SK-N-SH treated with all-trans-retinoic acid at 6 μM for 48 hours (cell line): ENCODE data around the gene RPUSD4.

Source experiments
- ATAC-seq: fragments of 200-7000 bp; cut with Tn5 transposase; 3 replicates; pipeline ENCODE4 v1.9.1; 2020; ENCODE audit warnings: mild to moderate bottlenecking, moderate library complexity
- ARNTL ChIP-seq: fragments of 450-650 bp; formaldehyde crosslinking; IDR thresholded peaks from 2 replicates; pipeline ENCODE4 v1.5.0; 2020; ENCODE audit warnings: low read depth, mild to moderate bottlenecking, moderate library complexity, borderline replicate concordance
- CREB5 ChIP-seq: fragments of 250-450 bp; sonication (Bioruptor Pico); IDR thresholded peaks from 2 replicates; pipeline ENCODE4 v1.5.1; 2020; ENCODE audit warnings: low read depth, mild to moderate bottlenecking, moderate library complexity
- CSDC2 ChIP-seq: fragments of 250-450 bp; sonication (Bioruptor Pico); IDR thresholded peaks from 2 replicates; pipeline ENCODE4 v1.5.0; 2020; ENCODE audit warnings: mild to moderate bottlenecking, moderate library complexity
- CSRNP3 ChIP-seq: fragments of 250-450 bp; sonication (Bioruptor Pico); IDR thresholded peaks from 2 replicates; pipeline ENCODE4 v1.5.1; 2021; ENCODE audit warnings: mild to moderate bottlenecking, moderate library complexity
- ESRRG ChIP-seq: fragments of 250-450 bp; sonication (Bioruptor Pico); IDR thresholded peaks from 2 replicates; pipeline ENCODE4 v1.6.1; 2021; ENCODE audit warnings: mild to moderate bottlenecking
- GLIS3 ChIP-seq: fragments of 250-450 bp; sonication (Bioruptor Pico); IDR thresholded peaks from 2 replicates; pipeline ENCODE4 v1.5.0; 2020; ENCODE audit warnings: mild to moderate bottlenecking, moderate library complexity
- ISL1 ChIP-seq: fragments of 250-450 bp; sonication (Bioruptor Pico); IDR thresholded peaks from 2 replicates; pipeline ENCODE4 v2.1.2; 2022; ENCODE audit warnings: mild to moderate bottlenecking, moderate library complexity
- OSR1 ChIP-seq: fragments of 250-450 bp; sonication (Bioruptor Pico); IDR thresholded peaks from 2 replicates; pipeline ENCODE4 v1.8.0; 2022; ENCODE audit warnings: moderate library complexity, mild to moderate bottlenecking, inconsistent platforms
- POU6F1 ChIP-seq: fragments of 250-450 bp; sonication (Bioruptor Pico); IDR thresholded peaks from 2 replicates; pipeline ENCODE4 v1.8.0; 2021; ENCODE audit warnings: low read depth, mild to moderate bottlenecking, moderate library complexity, borderline replicate concordance
- PPARA ChIP-seq: fragments of 250-450 bp; sonication (Bioruptor Pico); IDR thresholded peaks from 2 replicates; pipeline ENCODE4 v1.5.0; 2020; ENCODE audit warnings: mild to moderate bottlenecking, borderline replicate concordance
- RARB ChIP-seq: fragments of 250-450 bp; sonication (Bioruptor Pico); IDR thresholded peaks from 2 replicates; pipeline ENCODE4 v1.8.0; 2021; ENCODE audit warnings: mild to moderate bottlenecking, moderate library complexity
- SNAI2 ChIP-seq: fragments of 250-450 bp; sonication (Bioruptor Pico); IDR thresholded peaks from 2 replicates; pipeline ENCODE4 v1.5.0; 2020; ENCODE audit warnings: mild to moderate bottlenecking, moderate library complexity
- TCF4 ChIP-seq: fragments of 250-450 bp; sonication (Bioruptor Pico); IDR thresholded peaks from 2 replicates; pipeline ENCODE4 v1.8.0; 2021; ENCODE audit warnings: mild to moderate bottlenecking, moderate library complexity, borderline replicate concordance
- TOX ChIP-seq: fragments of 250-450 bp; sonication (Bioruptor Pico); IDR thresholded peaks from 2 replicates; pipeline ENCODE4 v1.8.0; 2021; ENCODE audit warnings: mild to moderate bottlenecking, moderate library complexity, borderline replicate concordance
- TSHZ2 ChIP-seq: fragments of 250-450 bp; sonication (Bioruptor Pico); IDR thresholded peaks from 2 replicates; pipeline ENCODE4 v1.5.0; 2020; ENCODE audit warnings: mild to moderate bottlenecking, moderate library complexity
- ZC3H10 ChIP-seq: fragments of 250-450 bp; sonication (Bioruptor Pico); IDR thresholded peaks from 2 replicates; pipeline ENCODE4 v1.5.1; 2021; ENCODE audit warnings: mild to moderate bottlenecking, moderate library complexity
- ZFP3 ChIP-seq: fragments of 250-450 bp; sonication (Bioruptor Pico); IDR thresholded peaks from 2 replicates; pipeline ENCODE4 v1.5.0; 2020; ENCODE audit warnings: mild to moderate bottlenecking, moderate library complexity
- ZNF565 ChIP-seq: fragments of 450-650 bp; formaldehyde crosslinking; conservative IDR thresholded peaks from 2 replicates; pipeline ENCODE4 v1.5.0; 2020; ENCODE audit warnings: low read depth, mild to moderate bottlenecking, moderate library complexity
- ZNF70 ChIP-seq: fragments of 450-650 bp; formaldehyde crosslinking; IDR thresholded peaks from 2 replicates; pipeline ENCODE4 v1.5.0; 2020; ENCODE audit warnings: mild to moderate bottlenecking, moderate library complexity
- ZNF8 ChIP-seq: fragments of 450-650 bp; formaldehyde crosslinking; IDR thresholded peaks from 2 replicates; pipeline ENCODE4 v1.5.0; 2020; ENCODE audit warnings: mild to moderate bottlenecking, moderate library complexity
- TF ChIP-seq, protein P1 (sequence below): fragments of 250-450 bp; sonication (Bioruptor Pico); IDR thresholded peaks from 2 replicates; pipeline ENCODE4 v1.8.0; 2020; ENCODE audit warnings: mild to moderate bottlenecking, moderate library complexity, borderline replicate concordance

The RPUSD4 gene

GRCh38 chr11:126176853-126177470 is 34.5 kb downstream of the RPUSD4 start:
- no peak for ATAC-seq
- TF ChIP-seq ZNF565 (CRISPR knock-in tag), result no peak
- TF ChIP-seq ZNF70, result no peak
- no peak for TF ChIP-seq ZC3H10
- no peak for TF ChIP-seq GLIS3 (CRISPR knock-in tag)
- no peak for TF ChIP-seq ESRRG
- TF ChIP-seq TSHZ2 (CRISPR knock-in tag), result no peak
- no peak for TF ChIP-seq CSDC2
- TF ChIP-seq RARB, result no peak

GRCh38 chr11:126175393-126175792 is 36.1 kb downstream of the RPUSD4 start:
- TF ChIP-seq ARNTL (CRISPR knock-in tag), result no peak
- no peak for TF ChIP-seq ISL1 (CRISPR knock-in tag)
- TF ChIP-seq GLIS3 (CRISPR knock-in tag), result no peak
- TF ChIP-seq TCF4, result no peak
- no peak for TF ChIP-seq CSDC2
- TF ChIP-seq ZNF565 (CRISPR knock-in tag), result no peak
- TF ChIP-seq, protein P1, sequence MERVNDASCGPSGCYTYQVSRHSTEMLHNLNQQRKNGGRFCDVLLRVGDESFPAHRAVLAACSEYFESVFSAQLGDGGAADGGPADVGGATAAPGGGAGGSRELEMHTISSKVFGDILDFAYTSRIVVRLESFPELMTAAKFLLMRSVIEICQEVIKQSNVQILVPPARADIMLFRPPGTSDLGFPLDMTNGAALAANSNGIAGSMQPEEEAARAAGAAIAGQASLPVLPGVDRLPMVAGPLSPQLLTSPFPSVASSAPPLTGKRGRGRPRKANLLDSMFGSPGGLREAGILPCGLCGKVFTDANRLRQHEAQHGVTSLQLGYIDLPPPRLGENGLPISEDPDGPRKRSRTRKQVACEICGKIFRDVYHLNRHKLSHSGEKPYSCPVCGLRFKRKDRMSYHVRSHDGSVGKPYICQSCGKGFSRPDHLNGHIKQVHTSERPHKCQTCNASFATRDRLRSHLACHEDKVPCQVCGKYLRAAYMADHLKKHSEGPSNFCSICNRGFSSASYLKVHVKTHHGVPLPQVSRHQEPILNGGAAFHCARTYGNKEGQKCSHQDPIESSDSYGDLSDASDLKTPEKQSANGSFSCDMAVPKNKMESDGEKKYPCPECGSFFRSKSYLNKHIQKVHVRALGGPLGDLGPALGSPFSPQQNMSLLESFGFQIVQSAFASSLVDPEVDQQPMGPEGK (CRISPR knock-in tag), result no peak
- no peak for TF ChIP-seq PPARA (CRISPR knock-in tag)
- no peak for TF ChIP-seq CREB5
- TF ChIP-seq ESRRG, result no peak
- TF ChIP-seq ZNF8 (CRISPR knock-in tag), result no peak
- no peak for TF ChIP-seq SNAI2
- no peak for TF ChIP-seq TOX (CRISPR knock-in tag)
- TF ChIP-seq ZFP3 (CRISPR knock-in tag), result no peak
- TF ChIP-seq CSRNP3 (CRISPR knock-in tag), result no peak
- no peak for TF ChIP-seq TSHZ2 (CRISPR knock-in tag)
- TF ChIP-seq OSR1 (CRISPR knock-in tag), result no peak
- ATAC-seq, result no peak

GRCh38 chr11:126174816-126175215 is 36.6 kb downstream of the RPUSD4 start:
- no peak for ATAC-seq
- TF ChIP-seq ESRRG, result no peak
- TF ChIP-seq TOX (CRISPR knock-in tag), result no peak
- TF ChIP-seq RARB, result no peak
- no peak for TF ChIP-seq POU6F1 (CRISPR knock-in tag)
